Lower leg skin (tissue), 4 donors: ENCODE measurements around the gene USP7. TPM values are rescaled to one million over a fixed set of nuclear protein-coding genes. Genes with fewer than 3 reads are reported as not detected.

Experiments
- DNase-seq, 2 donors: peaks; one replicate each; pipeline ENCODE4 v3.0.0-alpha.2; 2019; ENCODE audit warnings: low spot score in 2 of 2
- H3K4me3 ChIP-seq: fragments of 200-600 bp; sonication (generic); 2 replicates; pipeline ENCODE4 v1.5.1; 2017; ENCODE audit warnings: mild to moderate bottlenecking, low read depth; ENCODE audit not compliant: poor library complexity, severe bottlenecking
- POLR2A ChIP-seq, 2 donors: fragments of 450-650 bp; IDR thresholded peaks; one replicate each; pipeline ENCODE4 v1.6.1; 2016 to 2017; ENCODE audit warnings: antibody characterized with exemption in 2 of 2, mild to moderate bottlenecking in 1 of 2, moderate library complexity in 1 of 2
- WGBS, 2 donors: methylation state at CpG; one replicate each; pipeline ENCODE4 v1.1.5; 2018; 5-methylcytosine and 5-hydroxymethylcytosine counted together
- intact Hi-C: fragments of 100-400 bp; cut with DNase I; formaldehyde crosslinking; loops from one replicate; pipeline ENCODE4 v1.15.0; 2023; ENCODE audit warnings: low total_unique reads
- total RNA-seq, 4 donors: library from RNA; depleted of rRNA; stranded (reverse); fragments of >200 nt; gene quantifications; one replicate each; pipeline ENCODE4 v1.1.0, GENCODE V29; 2016
- TF ChIP-seq, protein P1 (sequence below), 3 donors: fragments of 450-650 bp; IDR thresholded peaks; one replicate each; pipeline ENCODE4 v1.5.1; 2016; ENCODE audit warnings: antibody characterized with exemption in 3 of 3, mild to moderate bottlenecking in 3 of 3, moderate library complexity in 2 of 3

USP7 gene
- total RNA-seq, 4 donors from 2014 or later, result 80.3 to 105 (median 91.8) TPM

- intact Hi-C loops, result no loop called here
- H3K4me3 ChIP-seq, result no peak overlapping the region
- 79 to 80% methylated on average over 13 of the region's 13 CpGs for WGBS, 2 donors
- peak in 1 of 2 donors; percentile 43 for DNase-seq
- TF ChIP-seq POLR2A (IDR thresholded peaks at IDR 0.05), result no peak
- TF ChIP-seq, protein P1, sequence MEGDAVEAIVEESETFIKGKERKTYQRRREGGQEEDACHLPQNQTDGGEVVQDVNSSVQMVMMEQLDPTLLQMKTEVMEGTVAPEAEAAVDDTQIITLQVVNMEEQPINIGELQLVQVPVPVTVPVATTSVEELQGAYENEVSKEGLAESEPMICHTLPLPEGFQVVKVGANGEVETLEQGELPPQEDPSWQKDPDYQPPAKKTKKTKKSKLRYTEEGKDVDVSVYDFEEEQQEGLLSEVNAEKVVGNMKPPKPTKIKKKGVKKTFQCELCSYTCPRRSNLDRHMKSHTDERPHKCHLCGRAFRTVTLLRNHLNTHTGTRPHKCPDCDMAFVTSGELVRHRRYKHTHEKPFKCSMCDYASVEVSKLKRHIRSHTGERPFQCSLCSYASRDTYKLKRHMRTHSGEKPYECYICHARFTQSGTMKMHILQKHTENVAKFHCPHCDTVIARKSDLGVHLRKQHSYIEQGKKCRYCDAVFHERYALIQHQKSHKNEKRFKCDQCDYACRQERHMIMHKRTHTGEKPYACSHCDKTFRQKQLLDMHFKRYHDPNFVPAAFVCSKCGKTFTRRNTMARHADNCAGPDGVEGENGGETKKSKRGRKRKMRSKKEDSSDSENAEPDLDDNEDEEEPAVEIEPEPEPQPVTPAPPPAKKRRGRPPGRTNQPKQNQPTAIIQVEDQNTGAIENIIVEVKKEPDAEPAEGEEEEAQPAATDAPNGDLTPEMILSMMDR (IDR thresholded peaks at IDR 0.05), result no peak
Measured at GRCh38 chr16:8905168-8905762, 58.4 kb downstream of the USP7 start.

DNA sequence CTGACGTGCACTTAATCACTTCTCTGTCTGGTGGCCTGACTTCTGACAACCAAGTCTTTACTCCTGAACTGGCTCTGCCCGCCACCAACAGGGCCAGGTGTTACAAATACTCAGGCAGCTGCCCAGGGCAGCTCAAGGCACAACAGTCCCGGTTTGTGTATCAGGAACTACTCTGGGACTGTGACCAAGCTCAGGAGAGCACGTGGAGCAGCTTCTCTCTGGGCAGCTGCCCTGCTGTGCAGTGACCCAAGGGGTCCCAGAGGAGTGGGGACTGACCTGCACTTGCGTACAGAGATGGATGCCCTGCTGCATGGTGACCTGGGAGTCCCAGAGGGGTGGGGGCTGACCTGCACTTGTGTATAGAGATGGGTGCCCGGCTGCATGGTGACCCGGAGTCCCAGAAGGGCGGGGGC, 59.7 kb downstream of the USP7 start:
- DNase-seq, result peak in 1 of 2 donors; percentile 40
- intact Hi-C loops, result no loop called here

DNA sequence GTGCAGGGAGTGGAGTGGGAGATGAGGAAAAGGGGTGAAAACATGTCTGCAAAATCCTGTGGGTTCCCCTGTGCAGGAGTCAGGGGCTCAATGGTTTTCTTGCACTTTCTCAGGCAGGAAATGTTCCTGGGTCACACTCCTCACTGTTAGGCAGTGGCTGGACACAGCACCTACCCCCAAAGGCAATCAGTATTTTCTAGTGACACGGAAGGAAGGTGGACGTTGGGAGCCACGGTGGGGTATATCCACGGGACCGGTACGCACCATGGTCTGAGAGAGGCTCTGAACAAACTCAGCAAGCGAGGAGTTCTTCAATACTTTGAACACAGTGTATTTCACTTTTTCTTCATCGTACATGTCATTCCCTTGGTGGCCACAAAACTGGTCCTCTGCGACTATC, 60.7 kb downstream of the USP7 start:
- intact Hi-C loops, result no loop called here
- no peak overlapping the region for H3K4me3 ChIP-seq
- 90 to 95% methylated on average over 9 of the region's 9 CpGs for WGBS, 2 donors
- DNase-seq, result peak in 1 of 2 donors; percentile 61
- no peak for TF ChIP-seq POLR2A (IDR thresholded peaks at IDR 0.05)
- TF ChIP-seq, protein P1 (IDR thresholded peaks at IDR 0.05), result no peak

More for the DNA sequence above, 59.7 kb downstream of the USP7 start:
- no peak for TF ChIP-seq POLR2A (IDR thresholded peaks at IDR 0.05)
- TF ChIP-seq, protein P1 (IDR thresholded peaks at IDR 0.05), result no peak
- no peak overlapping the region for H3K4me3 ChIP-seq
- 90 to 100% methylated on average over 7 to 8 of the region's 8 CpGs for WGBS, 2 donors

- intact Hi-C loops, result no loop called here
- no peak for DNase-seq
- H3K4me3 ChIP-seq, result no peak overlapping the region
- TF ChIP-seq, protein P1 (IDR thresholded peaks at IDR 0.05), result no peak
- TF ChIP-seq POLR2A (IDR thresholded peaks at IDR 0.05), result no peak
- 87 to 89% methylated on average over 13 of the region's 13 CpGs for WGBS, 2 donors
Measured at GRCh38 chr16:8901320-8901861, 62.3 kb downstream of the USP7 start.

GRCh38 chr16:8900343-8900742, 63.4 kb downstream of the USP7 start:
- TF ChIP-seq, protein P1 (IDR thresholded peaks at IDR 0.05), result no peak
- TF ChIP-seq POLR2A (IDR thresholded peaks at IDR 0.05), result no peak
- DNase-seq, result no peak
- no peak overlapping the region for H3K4me3 ChIP-seq
- intact Hi-C loops, result no loop called here
- WGBS, 2 donors, result 86% methylated on average over 5 of the region's 5 CpGs
